Measurements from ENCODE around the gene PXMP4. TPM values are rescaled to one million over a fixed set of nuclear protein-coding genes. Genes with fewer than 3 reads are reported as not detected.

Gene PXMP4
- total and polyA plus RNA-seq, 2 of the 4 experiments (the other 2 are of a cell fraction) = 3.6 to 7.1 TPM

DNA sequence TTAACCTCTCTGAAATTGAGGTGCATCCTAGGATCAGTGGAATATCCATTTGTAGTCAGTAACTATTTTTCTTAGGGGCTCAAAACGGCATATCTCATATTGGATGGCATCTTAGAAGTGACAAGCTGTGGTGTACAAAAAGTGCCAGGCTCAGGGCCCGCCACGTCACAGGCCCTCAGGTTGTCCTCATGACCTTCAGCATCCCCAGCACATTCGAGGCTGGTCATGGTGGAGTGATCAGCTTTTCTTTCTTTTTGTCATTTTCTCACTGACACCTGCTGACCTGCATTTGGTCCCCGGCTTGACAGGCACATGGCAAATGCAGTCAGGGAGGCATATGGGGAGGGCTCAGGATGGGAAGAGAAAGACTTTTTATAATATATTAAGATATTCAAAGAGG is 26.8 kb downstream of the PXMP4 start:
- Histone ChIP-seq H3K9ac (ENCODE audit: low read depth, low read length) (no peak overlapping the region), H4K8ac (ENCODE audit: low read depth in 2 of 2, low read length in 2 of 2) (no peak overlapping the region), H3K56ac (ENCODE audit: extremely low read depth, insufficient read depth, low read length) (no peak overlapping the region), H2BK5ac (ENCODE audit: low read depth, low read length, poor library complexity, severe bottlenecking) (no peak overlapping the region), H2BK20ac (ENCODE audit: low read depth, low read length) (no peak overlapping the region), H2AK5ac (ENCODE audit: low read depth, low read length) (no peak overlapping the region), H4K91ac (ENCODE audit: insufficient read depth, low read depth, low read length) (no peak overlapping the region), H3K14ac (replicated peaks; ENCODE audit: low read depth, low read length) (no peak overlapping the region), H3K36me3 (ENCODE audit: control insufficient read depth, insufficient read depth, low read length) (no peaks in the 10 kb centered on the region), H3K9me3 (ENCODE audit: control insufficient read depth, insufficient read depth, low read length) (no peaks in the 10 kb centered on the region), H3K4ac (ENCODE audit: low read depth, low read length) (no peak overlapping the region), H3K18ac (ENCODE audit: low read depth, low read length) (no peak overlapping the region), H3K79me1 (ENCODE audit: low read depth in 1 of 2, low read length in 2 of 2) (no peaks in the 10 kb centered on the region), H3K27ac (ENCODE audit: insufficient read depth, low read length) (no peak overlapping the region), H3K4me1 (ENCODE audit: control insufficient read depth, insufficient read depth, low read length) (no peaks in the 10 kb centered on the region), H2AK9ac (replicated peaks; ENCODE audit: low read depth, low read length, poor library complexity) (no peak overlapping the region), H3K27me3 (ENCODE audit: control insufficient read depth, insufficient read depth, low read length) (no peaks in the 10 kb centered on the region), H4K5ac (ENCODE audit: low read depth, low read length) (no peak overlapping the region), H3K23ac (ENCODE audit: low read depth, low read length) (no peak overlapping the region), H3K4me2 (ENCODE audit: low read depth, low read length) (no peak overlapping the region), H2BK15ac (ENCODE audit: low read depth, low read length) (no peak overlapping the region), H3K9me1 (ENCODE audit: insufficient read depth, low read length) (0 out of 2 replicates have a peak, but pooled peaks cover 2% of the 10 kb centered on the region), H2BK120ac (ENCODE audit: low read depth, low read length) (no peak overlapping the region), H3K4me3 (ENCODE audit: insufficient read depth, low read depth, low read length) (no peak overlapping the region), H4K20me1 (ENCODE audit: insufficient read depth, low read length) (no peaks in the 10 kb centered on the region), H2AFZ (replicated peaks; ENCODE audit: low read length, poor library complexity) (no peak overlapping the region)
- DNase-seq = no peak
- WGBS, 2 experiments (ENCODE audit: extremely low coverage in 2 of 2, insufficient read length in 1 of 2) = no CpG with 5 or more reads among the region's 5 CpGs
- CTCF ChIA-PET = no interaction called here
- no peak for ATAC-seq (ENCODE audit: low read depth)
- BruUV-seq (replicated peaks) = no TSS peak
- POLR2A ChIA-PET (ENCODE audit: unreplicated experiment) = no interaction called here
- intact Hi-C loops (cut with micrococcal nuclease) = no loop called here
- TF ChIP-seq MXI1 (IDR thresholded peaks at IDR 0.05; ENCODE audit: borderline replicate concordance, low read depth, low read length) = no peak
- no peak for TF ChIP-seq CEBPB (IDR thresholded peaks at IDR 0.05; ENCODE audit: low read depth, low read length)
- no peak for TF ChIP-seq MAZ (IDR thresholded peaks at IDR 0.05; ENCODE audit: borderline replicate concordance, low read depth, low read length)
- TF ChIP-seq BHLHE40 (IDR thresholded peaks at IDR 0.05; ENCODE audit: low read depth, low read length) = no peak
- no peak for TF ChIP-seq ELK1 (IDR thresholded peaks at IDR 0.05; ENCODE audit: borderline replicate concordance, low read depth, low read length)
- TF ChIP-seq POLR2A (IDR thresholded peaks at IDR 0.05; ENCODE audit: low read depth, low read length) = no peak
- TF ChIP-seq RFX5 (IDR thresholded peaks at IDR 0.05; ENCODE audit: low read depth, low read length) = no peak
- TF ChIP-seq, protein P1, sequence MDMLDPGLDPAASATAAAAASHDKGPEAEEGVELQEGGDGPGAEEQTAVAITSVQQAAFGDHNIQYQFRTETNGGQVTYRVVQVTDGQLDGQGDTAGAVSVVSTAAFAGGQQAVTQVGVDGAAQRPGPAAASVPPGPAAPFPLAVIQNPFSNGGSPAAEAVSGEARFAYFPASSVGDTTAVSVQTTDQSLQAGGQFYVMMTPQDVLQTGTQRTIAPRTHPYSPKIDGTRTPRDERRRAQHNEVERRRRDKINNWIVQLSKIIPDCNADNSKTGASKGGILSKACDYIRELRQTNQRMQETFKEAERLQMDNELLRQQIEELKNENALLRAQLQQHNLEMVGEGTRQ (IDR thresholded peaks at IDR 0.05; ENCODE audit: low read depth, low read length) = no peak
- no peak for TF ChIP-seq RAD21 (IDR thresholded peaks at IDR 0.05; ENCODE audit: low read length)
- TF ChIP-seq CTCF (conservative IDR thresholded peaks at IDR 0.05; ENCODE audit: low read depth, low read length) = no peak
- no peak for TF ChIP-seq NFE2L2 (IDR thresholded peaks at IDR 0.05; ENCODE audit: low read depth, low read length)
- no peak for TF ChIP-seq MAFK (IDR thresholded peaks at IDR 0.05; ENCODE audit: low read depth, low read length)
- no peak for TF ChIP-seq RCOR1 (IDR thresholded peaks at IDR 0.05; ENCODE audit: insufficient replicate concordance, low read length)
- TF ChIP-seq CHD1 (IDR thresholded peaks at IDR 0.05; ENCODE audit: low read depth, low read length) = no peak
- no peak for TF ChIP-seq SMC3 (IDR thresholded peaks at IDR 0.05; ENCODE audit: low read depth, low read length)
- in situ Hi-C loops (cut with MboI; ENCODE audit: low sequenced_read_pairs) = no loop called here
- dilution Hi-C loops (cut with HindIII; ENCODE audit: low sequenced_read_pairs, unreplicated experiment) = no loop called here
